ENCODE data around the gene SLC4A4. TPM values are rescaled to one million over a fixed set of nuclear protein-coding genes. Genes with fewer than 3 reads are reported as not detected.
A peak's percentile ranks its signal among the peaks of the same experiment; 100 is the strongest.

The SLC4A4 gene
- total RNA-seq, 1 experiment from 2014 or later = under 0.01 TPM

DNA sequence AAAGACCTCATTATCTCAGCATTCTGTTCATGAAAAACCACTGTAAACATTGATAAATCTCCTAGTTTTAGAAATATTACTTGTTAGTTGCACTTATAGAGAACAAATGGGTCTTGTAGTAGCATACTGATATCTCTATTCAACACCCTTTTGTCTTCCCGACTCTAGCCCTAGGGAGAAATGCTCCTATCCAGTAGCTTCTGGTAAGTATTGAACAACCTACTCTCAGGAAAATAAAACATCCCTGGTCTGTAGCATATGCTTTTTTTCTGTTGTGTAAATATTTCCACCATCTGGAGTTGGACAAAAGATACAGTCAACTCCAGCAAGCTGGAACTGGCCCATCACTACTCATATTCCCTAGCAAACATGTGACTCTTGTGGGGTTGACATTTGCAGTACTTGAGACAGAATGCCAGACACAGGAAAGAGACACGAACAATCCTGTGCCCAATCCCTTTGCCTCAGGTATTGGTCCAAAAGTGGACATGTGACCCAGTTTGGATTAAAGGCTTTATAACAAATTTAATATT lies 256.8 kb downstream of the SLC4A4 start:
- DNase-seq (ENCODE audit: low read depth) = peak; percentile 1

DNA sequence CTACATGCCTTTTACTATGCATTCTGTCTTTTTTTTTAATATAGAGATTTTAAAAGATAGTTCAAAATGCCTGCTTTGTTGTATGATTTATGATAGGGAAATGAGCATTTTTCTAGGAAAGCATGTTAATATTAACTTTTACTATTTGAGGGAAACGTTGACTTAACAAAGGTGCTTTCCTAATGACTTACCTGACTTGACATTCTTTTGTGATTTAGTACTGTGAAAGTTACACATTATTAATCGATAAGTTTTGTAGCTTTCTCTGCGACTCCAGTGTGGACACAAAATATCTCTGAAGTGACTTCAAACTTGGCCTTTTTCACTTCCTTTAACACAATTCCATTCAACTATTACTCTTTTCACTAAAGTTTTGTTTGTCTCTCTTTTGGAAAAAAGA lies 260.8 kb downstream of the SLC4A4 start:
- no peak for DNase-seq (ENCODE audit: low read depth)

DNA sequence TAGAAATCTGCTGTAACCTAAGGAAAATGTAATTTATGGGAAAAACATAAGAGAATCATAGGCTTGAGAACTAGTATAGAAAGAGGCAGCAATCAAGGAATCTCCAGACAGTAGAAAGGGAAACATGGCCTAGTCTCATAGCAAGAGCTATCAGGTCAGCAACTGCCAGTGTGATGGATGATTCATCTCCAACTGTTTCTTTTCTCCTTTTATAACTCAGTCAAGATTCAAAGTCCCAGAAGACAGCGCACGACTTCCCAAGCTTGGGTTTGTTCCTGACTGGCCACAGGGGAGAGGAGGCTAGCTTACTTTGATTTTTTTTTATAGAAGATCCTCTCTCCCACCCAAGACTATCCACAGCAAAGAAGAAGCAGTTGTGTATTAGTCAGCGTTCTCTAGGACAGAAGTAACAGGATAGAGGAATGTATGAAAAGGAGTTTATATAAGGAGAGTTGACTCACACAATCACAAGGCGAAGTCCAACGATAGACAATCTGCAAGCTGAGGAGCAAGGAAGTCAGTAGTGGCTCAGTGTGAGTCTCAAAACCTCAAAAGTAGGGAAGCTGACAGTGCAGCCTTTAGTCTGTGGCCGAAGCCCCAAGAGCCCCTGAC lies 263.6 kb downstream of the SLC4A4 start:
- no peak for DNase-seq (ENCODE audit: low read depth)

DNA sequence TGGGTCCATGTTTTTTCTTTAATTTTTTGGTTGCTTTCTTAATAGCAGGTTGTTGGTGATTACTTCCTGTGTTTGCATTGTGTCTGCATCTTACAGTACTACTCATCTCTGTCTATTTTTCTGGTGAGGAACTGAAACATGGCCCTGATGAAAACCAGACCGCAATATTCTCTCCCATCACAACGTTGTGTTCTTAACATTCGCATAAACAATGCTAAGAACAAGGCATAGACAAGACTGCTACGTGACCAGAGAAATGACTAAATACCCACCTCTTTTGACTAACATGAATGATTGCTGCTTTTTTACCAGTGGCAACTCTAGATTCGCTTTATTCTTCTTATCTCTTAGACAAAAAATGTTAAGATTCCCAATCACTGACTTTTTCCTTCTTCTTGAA lies 266.0 kb downstream of the SLC4A4 start:
- no peak for DNase-seq (ENCODE audit: low read depth)

DNA sequence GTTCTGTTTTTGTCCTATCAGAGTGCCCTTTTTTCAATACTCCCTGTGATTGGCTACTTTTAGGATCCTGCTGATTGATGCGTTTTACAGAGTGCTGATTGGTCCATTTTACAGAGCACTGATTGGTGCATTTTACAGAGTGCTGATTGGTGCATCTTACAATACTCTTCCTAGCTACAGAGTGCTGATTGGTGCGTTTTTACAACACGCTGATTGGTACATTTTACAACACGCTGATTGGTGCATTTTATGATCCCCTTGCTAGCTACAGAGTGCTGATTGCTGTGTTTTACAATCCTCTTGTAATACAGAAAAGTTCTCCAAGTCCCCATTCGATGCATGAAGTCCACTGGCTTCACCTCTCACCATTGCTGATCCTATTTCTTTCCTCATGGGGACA lies 268.3 kb downstream of the SLC4A4 start:
- DNase-seq (ENCODE audit: low read depth) = no peak

DNA sequence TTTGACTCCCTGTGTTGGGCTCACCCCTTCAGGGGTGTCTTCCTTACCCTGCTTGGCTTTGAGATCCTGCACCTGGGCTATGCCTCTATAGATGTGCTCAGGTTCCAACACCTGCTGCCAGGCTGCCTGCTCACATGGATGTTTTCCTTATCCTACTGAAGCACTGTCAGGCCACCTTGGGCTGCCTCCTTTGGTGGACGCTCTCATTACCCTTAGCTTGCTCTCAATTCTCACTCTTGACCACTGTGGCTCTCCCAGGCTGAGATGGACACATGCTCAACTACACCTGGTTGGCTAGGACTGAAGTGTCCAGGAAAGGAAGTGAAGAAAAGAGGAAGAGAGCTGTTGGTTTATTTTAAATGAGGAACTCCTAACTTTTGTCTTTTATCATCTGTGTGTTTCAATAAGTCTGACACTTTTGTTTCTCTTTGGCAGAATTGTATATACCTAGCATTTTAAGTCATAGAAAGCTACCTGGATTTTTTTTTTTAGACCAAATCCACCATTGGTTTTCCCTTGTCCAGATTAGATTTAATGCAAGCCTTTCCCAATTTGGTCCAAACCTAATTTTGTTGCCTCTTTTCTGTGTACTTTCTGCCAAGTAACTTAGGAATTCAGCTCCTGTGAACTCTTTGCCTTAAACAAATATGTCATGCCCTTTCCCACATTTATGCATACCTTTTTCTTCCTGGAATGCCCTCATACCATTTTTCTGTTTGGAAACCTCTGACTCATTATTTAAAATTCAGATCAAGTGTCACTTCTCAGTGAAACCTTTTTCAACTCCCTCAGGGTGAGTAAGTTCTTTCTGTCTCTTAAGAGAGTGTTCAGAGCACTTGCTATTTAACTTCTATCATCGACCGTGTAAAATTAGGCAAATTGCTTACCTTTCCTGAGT lies 269.2 kb downstream of the SLC4A4 start:
- DNase-seq (ENCODE audit: low read depth) = no peak

DNA sequence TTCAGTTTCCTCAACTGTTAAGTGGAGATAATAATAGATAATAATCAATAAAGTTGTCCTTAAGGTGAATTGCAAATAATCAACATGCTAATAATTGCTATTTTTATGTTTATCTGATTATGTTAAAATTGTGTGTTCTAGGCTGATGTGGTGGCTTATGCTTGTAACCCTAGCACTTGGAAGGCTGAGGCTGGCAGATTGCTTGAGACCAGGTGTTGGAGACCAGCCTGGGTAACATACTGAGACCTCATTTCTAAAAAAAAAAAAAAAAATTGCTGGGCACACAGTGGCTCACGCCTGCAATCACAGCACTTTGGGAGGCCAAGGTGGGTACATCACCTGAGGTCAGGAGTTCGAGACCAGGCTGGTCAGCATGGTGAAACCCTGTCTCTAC lies 269.9 kb downstream of the SLC4A4 start:
- no peak for DNase-seq (ENCODE audit: low read depth)

DNA sequence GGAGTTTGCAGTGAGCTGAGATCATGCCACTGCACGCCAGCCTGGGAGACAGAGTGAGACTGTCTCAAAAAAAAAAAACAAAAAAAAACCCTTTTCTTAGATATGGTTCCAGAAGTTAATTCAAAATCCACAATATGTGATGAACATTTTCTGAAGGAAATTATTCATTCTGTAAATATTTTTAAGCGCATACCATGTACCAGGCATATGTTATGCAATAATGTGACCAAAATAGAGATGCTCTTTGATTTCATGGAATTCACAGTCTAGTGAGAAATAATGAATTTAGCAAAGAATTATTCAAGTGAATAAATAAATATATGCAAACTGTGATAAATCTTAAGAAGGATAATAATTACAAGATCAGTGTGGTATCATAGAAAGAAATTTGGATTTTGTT lies 270.3 kb downstream of the SLC4A4 start:
- DNase-seq (ENCODE audit: low read depth) = no peak

DNA sequence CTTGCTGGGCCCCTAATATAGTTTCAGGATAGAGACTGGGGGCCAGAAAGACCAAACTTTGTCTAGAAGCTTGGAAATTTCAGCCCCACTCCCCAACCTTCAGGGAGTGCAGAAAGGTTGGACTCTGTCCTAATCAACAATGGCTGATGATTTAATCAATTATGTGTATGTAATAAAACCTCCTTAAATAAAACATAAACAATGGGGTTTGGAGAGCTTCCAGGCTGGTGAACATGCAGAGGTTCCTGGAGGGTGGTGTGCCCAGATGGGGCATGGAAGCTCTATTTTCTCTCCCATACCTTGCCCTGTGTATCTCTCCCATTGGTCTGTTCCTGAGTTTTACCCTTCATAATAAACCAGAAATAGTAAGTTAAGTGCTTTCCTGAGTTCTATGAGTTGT lies 270.8 kb downstream of the SLC4A4 start:
- no peak for DNase-seq (ENCODE audit: low read depth)

DNA sequence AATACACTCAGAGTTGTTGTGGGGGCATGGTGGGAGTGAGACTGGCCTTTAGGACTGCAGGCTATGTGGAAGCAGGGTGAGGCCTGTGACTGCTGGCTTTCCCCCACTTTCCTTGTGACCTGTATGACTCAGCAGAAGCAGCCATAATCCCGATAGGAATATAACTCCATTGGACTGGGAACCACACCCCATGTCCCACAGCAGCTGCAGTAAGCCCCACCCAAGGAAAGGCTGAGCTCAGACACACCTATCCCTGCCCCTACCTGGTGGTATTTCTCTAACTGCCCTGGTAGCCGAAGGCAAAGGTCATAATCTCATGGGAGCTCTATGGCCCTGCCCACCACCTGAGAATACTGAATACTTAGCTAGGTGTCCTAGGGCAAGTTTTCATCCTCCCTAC lies 275.8 kb downstream of the SLC4A4 start:
- DNase-seq (ENCODE audit: low read depth) = no peak

DNA sequence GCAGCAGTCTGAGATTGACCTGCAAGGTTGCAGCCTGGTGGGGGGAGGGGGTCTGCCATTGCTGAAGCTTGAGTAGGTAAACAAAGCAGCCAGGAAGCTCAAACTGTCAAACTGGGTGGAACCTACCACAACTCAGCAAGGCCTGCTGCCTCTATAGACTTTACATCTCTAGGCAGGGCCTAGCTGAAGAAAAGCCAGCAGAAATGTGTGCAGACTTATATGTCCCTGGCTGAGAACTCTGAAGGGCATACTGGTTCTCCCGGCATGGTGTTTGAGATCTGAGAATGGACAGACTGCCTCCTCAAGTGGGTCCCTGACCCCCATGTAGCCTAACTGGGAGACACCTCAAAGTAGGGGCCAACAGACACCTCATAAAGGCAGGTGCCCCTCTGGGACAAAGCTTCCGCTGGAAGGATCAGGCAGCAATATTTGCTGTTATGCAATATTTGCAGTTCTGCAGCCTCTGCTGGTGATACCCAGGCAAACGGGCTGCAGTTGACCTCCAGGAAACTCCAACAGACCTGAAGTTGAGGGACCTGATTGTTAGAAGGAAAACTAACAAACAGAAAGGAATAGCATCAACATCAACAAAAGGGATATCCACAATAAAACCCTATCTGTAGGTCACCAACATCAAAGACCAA lies 277.5 kb downstream of the SLC4A4 start:
- no peak for DNase-seq (ENCODE audit: low read depth)
